ENCODE measurements around the gene ASL.
"Not testable (repeated sequence)": the region's sequence is repeated elsewhere in the genome, so short reads cannot be mapped to it uniquely, and the experiment has no call there.

DNA sequence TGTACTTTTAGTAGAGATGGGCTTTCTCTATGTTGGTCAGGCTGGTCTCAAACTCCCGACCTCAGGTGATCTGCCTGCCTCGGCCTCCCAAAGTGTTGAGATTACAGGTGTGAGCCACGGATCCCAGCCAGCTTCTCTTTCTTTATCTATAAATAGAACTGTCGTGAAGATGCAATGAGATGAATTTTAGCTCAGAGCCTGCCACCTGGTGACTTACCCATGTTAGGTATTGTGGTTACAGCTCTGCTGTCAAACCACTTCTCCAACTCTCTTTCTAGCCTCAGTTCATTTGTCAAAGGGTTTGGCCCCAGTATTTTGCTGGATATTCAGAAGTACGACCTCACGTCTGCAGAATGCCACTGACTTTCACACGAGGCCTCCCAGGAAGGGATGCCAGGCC lies 3.4 kb upstream of the ASL start:
- not testable (repeated sequence) for TF ChIP-seq FOSL2 (IDR thresholded peaks at IDR 0.05); FOSL2 (CRISPR knock-in tag; IDR thresholded peaks at IDR 0.05); CEBPB (IDR thresholded peaks at IDR 0.05); REST (IDR thresholded peaks at IDR 0.05); JUNB (IDR thresholded peaks at IDR 0.05); NPAS2 (CRISPR knock-in tag; IDR thresholded peaks at IDR 0.05; ENCODE audit: borderline replicate concordance); EP300 (IDR thresholded peaks at IDR 0.05); NR3C1 (IDR thresholded peaks at IDR 0.05); RCOR1 (IDR thresholded peaks at IDR 0.05; ENCODE audit: low read depth, low read length); POLR2A (IDR thresholded peaks at IDR 0.05; ENCODE audit: low read length); CHD2 (IDR thresholded peaks at IDR 0.05; ENCODE audit: low read length, partially characterized antibody)
- TF ChIP-seq, protein P1, sequence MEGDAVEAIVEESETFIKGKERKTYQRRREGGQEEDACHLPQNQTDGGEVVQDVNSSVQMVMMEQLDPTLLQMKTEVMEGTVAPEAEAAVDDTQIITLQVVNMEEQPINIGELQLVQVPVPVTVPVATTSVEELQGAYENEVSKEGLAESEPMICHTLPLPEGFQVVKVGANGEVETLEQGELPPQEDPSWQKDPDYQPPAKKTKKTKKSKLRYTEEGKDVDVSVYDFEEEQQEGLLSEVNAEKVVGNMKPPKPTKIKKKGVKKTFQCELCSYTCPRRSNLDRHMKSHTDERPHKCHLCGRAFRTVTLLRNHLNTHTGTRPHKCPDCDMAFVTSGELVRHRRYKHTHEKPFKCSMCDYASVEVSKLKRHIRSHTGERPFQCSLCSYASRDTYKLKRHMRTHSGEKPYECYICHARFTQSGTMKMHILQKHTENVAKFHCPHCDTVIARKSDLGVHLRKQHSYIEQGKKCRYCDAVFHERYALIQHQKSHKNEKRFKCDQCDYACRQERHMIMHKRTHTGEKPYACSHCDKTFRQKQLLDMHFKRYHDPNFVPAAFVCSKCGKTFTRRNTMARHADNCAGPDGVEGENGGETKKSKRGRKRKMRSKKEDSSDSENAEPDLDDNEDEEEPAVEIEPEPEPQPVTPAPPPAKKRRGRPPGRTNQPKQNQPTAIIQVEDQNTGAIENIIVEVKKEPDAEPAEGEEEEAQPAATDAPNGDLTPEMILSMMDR (IDR thresholded peaks at IDR 0.05), result not testable (repeated sequence)
